Islet precursor cell (in vitro differentiated cells): Measurements from ENCODE around the gene ITPKB.

Source experiments
- DNase-seq: peaks from one replicate; pipeline ENCODE4 v3.0.0-alpha.2; 2018

Gene ITPKB

DNA sequence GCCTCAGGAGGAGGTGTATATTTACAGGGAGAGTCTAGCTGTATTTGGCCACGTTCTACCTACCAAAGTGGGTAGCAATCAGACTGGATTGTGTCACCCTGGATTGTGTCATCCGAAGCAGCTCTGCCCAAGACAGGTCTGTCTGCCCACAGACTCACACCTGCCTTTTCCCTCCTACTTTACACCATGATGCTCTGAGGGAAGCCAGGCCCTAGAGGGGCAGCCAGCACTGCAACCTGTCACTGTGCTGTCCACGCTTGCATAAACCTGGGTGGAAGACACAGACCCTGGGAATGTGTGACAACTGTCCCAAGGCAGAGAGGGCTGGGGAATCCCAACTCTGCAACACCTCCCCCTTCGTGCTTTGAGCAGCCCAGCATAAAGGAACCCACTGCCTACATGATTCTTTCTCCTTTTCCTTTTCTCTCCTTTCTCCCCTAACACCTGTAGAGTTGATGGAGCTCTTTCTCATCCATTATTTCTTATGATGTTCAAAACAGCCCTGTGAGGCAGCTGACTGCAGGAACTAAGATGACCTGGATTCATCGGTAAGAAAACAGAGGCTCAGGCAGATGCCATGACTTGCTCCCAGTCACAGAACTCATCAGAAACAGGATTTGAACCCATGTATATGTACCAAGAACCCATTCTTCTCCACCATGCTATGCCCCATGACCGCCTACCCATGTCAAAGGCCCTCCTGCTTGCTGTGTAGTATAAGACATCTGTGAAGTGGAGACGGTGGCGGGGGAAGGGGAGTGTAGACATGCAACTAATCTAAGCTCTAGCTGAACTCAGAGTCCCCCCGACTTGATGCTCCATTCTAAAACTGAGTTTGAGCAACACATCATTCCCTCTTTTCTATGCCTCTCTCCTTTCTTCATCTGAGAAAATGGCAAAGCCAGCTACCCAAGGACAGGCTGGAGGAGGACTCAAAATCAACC lies 55.9 kb downstream of the ITPKB start:
- peak; percentile 52 for DNase-seq

DNA sequence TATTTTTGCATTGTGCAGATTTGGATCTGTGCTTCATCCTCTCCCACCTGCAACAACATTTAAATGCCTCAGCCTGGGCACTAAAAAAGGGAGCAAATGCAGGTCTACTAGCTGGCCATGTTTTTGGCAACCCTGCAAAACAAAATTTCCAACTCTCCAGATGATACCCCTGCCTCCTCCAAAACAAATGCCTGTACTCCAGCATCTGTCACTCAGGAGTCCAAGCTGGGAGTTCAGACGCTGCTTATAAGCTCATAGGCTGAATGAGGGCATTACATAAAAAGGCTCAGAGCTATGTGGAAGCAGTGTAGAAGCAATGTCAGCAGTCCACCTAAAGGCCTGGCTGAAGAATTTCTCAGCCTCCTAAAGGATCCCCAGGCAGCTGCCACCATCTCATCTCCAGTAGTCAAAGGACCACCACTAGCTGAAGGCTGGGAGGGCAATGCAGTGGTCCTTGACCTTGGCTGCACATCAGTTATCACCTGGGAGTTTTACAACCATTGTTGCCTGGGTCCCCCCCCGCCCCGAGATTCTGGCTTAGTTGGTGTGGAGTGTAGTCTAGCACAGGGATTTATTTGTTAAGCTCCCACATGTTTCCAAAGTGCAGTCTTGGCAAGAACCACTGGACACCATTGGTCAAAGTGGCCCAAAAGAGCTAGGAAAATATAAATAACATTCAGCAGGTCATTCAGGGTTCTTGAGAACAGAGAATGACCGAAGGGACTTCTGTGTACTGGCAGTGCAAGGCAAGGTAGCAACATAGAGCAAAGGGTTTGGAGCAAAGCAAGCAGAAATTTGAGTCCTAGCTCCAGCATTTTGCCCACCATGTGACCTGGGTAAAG lies 57.2 kb downstream of the ITPKB start:
- DNase-seq, result no peak

DNA sequence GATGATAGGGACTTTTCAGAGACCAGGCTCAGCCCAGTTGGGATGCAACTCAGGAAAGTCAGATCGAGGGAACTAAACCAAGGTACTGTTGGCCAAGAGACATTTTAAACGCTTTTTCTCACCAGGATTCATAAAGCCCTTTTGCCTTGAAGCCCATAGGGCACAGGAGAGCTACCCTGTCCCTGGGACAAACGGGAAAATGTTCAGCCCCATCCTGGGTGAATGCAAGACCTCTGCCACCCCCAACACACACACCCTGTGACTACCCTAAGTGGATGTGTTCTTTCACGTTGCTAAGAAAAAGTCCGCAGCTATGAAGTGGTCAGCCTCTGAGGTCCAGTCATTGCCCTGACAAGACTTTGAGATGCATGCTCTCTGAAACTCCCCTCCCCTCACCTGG lies 58.4 kb downstream of the ITPKB start:
- DNase-seq, result no peak

DNA sequence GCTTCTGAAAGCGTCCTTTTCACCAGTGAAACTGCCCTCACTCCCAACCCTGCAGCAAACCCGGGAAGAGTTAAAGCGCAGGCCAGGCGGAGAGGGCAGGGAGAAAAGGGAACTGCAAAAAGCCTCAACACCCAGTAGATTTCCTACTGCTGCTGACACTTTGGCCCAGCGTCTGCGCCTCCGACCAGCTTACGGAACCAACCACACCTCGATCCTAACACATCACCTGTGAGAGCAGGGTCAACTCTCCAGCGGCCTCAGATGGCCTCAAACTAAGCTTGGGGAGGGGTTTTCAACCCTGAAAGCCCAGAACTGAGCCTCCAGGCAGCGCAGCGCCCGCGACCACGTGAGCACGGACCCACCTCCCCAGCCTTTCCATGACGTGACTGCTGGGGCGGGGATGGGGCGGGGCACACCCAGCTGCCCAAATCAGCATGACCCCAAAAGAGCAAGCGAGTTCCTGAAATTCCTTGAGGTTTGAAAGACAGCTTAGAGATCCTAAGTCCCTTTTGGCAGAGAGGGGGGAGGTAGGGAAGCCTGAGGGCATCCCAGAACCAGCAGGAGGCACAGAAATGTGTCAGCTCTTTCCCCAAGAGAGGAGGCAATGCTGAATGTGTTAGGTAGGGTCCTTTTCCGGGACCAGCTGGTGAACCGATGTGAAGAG lies 59.1 kb downstream of the ITPKB start:
- peak; percentile 98 for DNase-seq

DNA sequence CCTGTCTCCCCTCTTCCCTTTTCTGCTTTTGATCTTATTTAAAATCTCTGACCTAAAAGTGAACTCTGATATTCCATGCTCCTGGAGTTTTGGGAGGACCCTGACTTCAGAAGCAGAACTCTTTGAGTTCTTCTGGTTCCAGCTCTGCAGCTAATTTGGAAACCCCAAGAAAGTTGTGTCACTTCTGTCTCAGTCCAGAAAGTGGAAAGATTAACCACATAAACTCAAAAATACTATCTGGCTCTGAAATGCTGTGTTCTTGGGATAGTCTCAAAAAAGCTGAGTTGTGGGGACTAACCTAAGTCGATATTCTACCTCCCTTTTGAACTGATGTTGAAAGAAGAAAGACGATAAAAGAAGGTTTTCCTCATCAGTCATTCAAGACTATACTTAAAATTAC lies 59.8 kb downstream of the ITPKB start:
- no peak for DNase-seq

DNA sequence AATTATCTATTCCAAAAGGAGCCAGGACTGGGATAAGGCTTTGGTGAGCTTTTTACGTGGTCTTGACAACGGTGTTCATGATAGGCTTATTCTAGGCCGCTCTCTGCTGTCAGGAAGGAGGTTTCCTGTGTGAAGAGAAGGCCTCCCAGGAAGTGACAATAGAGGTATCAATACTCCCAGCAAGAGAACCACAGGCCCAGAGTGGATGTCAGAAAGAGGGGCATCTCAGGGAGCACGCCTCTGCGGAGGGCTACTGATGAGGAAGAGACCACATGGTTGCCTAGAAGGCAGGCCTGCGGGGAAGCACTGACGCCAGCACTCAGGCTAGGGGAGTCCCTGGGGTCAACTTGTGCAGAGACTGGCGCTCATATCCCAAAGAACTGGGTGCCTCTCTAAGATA lies 60.4 kb downstream of the ITPKB start:
- DNase-seq, result peak; percentile 44

DNA sequence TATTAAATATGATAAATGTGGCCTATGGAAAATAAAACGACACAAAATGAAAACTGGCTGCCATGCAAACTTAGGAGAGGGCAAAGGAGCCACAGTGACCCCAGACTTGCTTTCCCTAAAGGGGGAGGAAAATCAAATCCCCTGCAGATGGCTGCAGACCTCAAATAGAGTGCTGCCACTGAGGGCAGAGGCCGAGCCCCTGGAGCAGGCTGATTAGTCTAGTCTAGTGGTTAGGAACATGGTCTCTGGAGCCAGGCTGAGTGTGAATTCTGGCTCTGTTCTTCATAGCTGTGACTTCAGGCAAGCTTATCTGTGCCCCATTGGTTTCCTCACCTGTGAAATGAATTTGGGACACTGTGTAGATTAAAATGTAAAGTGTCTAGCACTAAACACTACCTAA lies 60.8 kb downstream of the ITPKB start:
- no peak for DNase-seq

DNA sequence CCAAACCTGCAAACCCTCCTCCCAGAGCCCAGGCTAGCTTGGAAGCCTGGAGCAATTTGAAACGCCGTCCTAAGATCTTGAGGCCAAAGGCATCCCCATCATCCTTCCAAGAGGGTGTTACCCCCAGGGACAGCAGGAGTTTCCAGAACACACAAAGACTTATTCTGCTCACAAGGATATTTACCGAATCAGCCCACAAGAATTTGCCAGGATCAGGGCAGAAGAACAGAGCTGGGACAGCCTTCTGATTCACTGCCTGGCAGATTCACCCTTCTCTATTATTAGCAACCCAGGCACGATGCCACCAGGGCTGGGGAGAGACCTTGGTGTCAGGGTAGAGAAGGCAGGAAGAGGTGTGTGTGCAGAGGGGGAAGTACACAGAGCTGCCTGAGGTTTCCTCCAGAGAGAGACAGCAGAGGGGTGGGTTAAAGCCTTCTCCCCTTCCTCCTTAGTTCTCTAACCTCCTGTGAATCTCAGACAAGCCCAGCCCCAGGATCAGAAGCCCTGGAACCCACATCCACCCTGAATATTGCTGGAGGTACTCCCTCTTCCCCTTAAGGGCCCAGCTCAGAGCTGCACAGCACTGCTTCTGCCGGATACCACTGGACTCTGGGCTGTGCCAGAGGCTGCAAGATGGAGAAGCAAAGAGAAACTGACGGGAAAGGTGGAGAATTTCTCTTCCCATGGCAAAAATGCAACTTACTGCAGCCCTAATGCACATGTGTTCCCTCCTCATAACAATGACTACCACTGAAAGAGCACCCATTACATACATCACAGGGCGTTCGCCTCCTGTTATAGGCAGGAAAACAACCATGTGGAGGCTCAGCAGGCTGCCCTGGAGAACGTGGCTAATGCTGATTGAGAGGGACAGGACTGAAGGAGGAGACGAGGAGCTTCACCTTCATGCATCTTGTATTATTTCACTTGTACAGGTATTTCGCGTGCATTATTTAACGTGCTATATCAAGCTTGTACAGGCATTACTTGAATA lies 61.8 kb downstream of the ITPKB start:
- peak; percentile 57 for DNase-seq

DNA sequence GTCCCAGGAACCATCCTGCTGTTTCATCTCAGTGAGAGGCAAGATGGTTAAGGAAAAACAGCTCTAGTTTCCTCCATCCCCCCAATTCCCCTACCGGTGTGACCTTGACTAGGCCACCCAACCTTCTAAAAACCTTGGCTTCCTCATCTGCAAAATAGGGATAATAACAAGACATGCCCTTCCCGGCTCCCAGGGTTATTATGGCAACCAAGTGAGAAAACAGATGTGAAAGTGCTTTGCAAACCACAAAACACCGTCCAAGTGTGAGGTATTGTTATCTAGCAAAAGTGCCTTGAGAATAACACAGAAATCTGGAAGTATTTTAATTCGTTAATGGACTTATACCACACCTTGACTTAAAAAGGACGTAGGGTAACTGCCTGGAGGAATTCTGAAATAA lies 62.7 kb downstream of the ITPKB start:
- DNase-seq, result no peak

DNA sequence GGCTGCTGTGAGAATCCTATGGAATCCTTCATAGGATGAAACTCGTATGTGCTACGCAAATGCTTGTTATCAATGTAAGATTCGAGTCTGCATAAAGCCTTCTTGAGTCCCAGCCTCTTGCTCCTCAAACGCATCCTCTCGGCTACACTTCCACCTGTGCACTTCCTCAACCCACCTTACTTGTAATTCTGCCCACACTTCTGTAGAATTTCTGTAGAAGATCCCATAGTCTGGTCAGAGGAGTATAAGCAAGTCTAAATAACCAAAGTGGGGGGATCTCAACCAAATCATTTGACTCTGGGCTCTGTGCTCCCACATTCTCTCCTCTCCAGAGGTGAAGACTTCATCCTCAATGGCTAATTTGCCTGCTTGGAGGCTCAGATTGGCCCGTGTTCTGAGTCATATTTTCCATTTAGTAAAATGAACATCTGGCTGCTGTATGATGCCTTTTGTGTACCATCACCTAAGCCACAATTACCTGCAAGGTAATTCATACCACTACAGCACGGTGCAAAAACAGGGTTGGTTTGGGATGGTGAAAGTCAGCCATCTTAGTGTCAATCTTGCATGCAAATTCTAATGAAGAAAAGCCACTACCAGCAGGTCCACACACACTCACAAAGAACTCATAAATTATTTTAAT lies 63.2 kb downstream of the ITPKB start:
- no peak for DNase-seq

DNA sequence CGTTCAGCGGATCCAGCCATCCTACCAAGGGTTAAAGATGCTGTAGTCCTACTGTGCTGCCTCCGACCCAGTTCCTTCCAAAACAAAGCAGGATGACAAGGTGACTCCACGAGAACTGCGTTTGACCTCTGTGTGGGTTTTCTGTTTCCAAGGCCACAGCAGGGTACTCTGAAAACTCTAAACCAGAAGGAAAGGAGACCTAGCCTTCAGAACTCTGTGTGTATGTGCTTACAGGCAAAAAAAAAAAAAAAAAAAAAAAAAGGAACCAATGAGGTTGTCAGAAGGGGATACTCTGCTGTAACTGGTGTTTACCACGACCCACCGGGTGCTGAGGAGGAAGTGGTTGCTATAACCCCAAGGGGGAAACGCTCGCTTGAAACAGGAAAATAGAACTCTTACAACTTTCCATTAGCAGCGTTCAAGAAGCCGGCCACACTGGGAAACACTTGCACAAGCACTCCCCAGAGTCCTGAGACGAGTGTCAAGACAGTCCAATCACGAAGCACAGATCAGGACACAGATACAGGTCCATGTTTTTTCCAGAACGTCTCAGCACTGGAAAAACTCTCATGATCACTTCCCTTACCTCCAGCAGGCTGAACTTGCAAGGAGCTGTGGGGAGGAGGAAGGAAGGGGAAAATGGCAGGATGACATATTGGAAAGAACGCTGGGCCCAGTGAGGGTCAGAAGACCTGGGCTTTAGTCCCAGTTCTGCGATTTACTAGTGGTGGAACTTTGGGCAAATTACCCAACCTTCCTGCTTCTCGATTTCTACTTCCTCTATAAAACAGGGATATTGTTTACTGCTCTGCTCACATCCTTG lies 64.0 kb downstream of the ITPKB start:
- peak; percentile 50 for DNase-seq

DNA sequence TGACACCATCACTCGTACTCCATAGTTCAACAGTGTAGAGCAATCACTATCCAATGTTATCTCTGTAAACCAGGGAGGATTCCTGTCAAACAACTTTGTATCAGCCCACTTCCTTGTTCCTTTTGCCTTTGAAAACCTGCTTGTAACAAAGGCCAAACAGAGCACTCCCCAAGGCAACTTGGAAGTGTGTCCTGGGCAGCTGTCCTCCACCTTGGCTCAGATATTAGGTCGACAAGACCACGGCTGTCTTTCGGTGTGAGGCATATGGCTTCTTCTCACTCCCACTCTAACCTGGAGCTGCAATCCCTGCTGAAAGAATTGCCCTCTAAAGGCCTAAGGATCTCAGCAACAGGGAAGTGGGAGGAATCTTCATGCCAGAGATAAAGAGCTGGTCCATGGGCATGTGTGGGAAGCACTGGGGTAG lies 66.7 kb downstream of the ITPKB start:
- DNase-seq, result no peak

DNA sequence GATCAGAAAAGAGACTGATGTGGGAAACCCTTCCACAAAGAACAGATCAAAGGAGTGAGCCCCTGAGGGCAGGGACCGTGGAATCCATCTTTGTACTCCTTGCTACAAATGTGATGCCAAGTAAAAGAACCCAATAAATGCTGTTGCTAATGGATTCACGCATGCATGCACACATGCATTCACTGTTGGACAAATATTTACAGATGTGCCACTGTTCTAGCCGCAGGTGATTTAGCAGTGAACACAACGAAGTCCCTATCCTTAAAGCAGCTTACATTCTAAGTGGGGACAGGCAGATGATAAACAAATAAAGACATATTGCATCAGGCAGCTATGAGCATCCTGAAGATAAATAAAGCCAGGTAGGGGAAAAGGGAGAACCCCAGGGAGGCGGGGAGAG lies 67.8 kb downstream of the ITPKB start:
- no peak for DNase-seq

DNA sequence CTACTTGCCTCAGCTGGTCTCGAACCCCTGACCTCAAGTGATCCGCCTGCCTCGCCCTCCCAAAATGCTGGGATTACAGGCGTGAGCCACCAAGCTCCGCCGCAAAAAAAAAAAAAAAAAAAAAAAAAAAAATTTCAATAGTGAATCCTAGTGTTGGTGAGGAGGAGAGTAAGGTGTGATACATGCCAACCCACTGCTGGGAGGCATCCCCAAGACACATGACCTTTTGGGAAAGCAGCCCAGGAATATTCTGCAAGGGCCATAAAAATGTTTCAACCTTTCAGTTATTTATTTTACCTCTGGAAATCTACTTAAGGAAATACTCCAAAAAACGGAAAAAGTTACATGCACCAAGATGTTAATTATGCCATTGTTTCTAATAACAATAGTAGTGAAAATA lies 69.0 kb downstream of the ITPKB start:
- no peak for DNase-seq

DNA sequence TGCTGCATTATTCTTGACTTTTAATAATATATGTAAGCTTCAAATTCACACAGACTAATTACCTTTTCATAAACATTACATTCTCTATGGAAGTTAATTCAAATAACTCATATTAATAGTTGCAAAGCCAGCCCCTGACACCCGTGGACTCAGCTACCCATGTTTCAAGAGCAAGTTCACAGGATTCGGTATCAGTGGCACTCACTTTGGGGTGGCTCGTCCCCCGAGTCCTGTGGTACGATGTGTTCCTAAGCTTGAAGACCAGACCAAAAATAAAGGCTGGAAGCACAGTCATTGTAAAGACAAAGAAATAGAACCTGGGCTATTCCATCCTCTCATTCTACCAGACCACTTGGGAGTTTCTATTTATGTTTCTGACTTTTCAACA lies 70.9 kb downstream of the ITPKB start:
- DNase-seq, result no peak

DNA sequence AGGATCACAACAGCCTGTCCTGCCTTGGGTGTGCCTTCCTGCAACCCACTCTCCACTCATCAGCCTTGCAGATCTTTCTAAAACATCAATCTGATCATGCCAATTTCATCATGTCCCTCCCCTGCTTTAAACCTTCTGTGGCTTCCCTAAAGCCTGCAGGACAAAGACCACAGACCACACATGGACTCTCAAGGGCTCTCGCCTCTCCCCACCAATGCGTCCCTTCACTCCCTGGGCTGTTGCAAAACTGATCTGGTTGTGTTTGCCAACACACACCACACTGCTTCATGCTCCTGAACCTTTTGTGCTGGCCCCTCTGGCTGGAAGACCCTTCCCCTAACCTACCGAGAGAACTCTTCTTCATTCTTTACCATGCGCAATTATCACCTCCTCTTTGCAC lies 72.4 kb downstream of the ITPKB start:
- DNase-seq, result no peak

DNA sequence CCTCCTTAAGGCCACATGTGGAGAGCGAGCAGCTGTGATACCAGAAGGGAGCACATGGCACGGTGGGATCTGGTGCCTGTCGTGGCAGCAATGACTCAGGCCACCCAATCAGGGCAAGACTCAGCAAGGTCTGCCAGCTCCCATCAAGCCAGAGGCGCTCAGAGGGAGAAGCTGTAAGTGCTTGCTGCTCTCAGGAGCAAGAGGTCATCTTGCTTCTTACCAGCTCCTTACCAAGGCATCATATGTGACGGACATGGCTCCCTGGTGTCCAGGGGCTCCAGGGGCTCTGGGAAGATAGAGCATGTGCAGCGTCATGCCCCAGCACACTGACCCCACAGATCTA lies 72.9 kb downstream of the ITPKB start:
- no peak for DNase-seq

DNA sequence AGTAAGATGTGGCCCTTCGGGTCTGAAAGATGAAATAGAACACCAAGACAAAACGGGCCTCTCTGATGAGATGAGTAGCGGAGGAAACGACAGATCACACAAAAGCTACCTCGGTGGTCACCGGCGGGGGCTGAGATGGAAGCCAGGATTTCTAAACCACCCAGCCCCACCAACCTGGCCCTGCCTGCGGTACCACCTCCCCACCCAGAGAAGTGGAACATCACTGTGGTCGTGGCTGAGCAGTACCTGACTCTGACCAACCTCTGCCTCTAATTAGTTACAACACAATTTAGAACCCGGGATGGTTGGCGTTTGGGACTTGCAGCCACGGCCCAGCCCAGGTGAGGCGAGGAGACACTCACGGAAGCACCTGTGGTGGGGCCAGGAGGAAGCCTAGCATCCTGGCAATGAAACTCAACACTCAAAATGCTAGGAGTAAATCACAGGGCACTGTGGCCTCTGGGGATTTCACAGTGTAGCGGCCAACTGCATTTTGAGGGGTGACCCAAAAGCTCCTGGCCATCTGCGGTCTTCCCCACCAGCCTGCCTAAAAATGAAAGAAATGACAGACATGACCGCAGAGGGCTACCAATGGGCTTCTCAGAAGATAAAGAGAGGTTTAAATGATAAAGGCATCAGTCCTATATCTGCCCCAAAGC lies 73.4 kb downstream of the ITPKB start:
- no peak for DNase-seq

DNA sequence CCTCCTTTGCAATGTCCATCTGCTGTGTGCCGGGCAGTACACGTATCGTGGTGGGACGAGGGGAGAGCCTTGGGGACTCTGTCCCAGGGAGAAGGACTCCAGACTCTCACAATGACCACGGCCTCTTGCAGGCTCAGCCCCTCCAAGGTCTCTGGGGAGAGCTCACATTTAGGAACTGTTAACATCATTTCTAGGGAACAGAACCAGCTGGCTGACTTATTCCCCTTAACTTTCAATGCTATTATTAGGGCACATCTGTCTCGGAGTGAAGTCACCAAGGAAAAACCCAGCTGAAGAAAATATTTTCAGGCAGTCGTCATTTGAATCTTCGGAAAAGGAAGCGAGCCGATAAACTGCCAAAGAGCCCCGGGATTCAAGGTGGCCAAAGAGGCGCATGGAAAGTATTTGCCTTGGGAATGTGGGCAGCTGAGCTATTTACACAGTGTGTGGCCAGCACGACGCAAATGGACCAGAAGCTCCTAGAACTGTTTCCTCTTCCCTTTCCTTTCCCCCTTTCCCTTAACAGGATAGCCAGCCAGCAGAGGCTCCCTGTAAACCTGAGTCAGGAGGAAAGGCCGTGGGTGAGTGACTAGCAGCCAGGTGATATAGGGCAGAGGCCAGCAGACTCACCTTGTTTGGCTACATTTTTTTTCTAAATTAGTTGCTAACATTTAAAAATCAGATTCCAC lies 74.5 kb downstream of the ITPKB start:
- peak; percentile 68 for DNase-seq

DNA sequence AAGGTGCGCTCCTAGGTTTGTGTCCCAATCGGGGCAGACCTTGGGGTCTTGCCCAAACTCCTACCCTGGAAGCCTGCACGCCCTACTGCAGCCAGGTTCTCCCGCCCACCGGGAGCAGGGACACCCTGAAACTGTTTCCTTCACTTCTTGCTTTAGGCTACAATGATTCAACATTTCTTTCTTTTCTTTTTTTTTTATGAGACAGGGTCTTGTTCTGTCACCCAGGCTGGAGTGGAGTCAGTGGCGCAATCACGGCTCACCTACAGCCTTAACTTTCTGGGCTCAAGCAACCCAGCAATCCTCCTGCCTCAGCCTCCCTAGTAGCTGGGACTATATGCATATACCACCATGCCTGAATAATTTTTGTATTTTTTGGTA lies 75.8 kb downstream of the ITPKB start:
- no peak for DNase-seq
